ENCODE data around the gene GNB5. TPM values are rescaled to one million over a fixed set of nuclear protein-coding genes. Genes with fewer than 3 reads are reported as not detected.

Gene GNB5
- total and polyA plus RNA-seq, 2 of the 13 experiments (the other 11 are each of a cell fraction or from before 2014, with no cell fraction given) = 13.7 to 14.4 TPM

DNA sequence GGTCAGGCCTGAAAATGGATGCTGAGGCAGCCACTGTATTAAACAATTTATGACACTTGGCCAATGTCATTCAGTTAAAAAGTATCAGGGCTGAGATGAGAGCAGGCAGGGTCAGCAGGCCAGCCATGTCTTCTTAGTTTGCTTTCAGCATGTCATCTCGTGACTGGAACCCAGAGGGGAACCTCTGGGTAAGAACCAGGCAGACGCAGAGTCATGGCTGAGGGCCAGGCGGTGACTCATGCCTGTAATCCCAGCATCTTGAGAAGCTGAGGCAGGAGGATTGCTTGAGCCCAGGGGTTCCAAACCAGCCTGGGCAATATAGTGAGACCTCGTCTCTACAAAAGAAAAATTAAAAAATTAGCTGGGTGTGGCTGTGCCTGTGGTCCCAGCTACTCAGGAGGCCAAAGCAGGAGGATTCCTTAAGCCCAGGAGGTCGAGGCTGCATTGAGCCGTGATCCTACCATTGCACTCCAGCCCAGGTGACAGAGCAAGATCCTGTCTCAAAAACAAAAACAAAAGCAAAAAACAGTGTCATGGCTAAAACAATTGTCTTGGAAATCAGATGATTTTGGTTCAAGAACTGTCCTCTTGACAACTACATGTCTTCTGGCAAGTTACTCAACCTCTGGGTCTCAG lies 90.3 kb downstream of the GNB5 start (continued):
- peak; percentile 84 for TF ChIP-seq FOSL2 (CRISPR knock-in tag; IDR thresholded peaks at IDR 0.05)
- TF ChIP-seq, protein P1, sequence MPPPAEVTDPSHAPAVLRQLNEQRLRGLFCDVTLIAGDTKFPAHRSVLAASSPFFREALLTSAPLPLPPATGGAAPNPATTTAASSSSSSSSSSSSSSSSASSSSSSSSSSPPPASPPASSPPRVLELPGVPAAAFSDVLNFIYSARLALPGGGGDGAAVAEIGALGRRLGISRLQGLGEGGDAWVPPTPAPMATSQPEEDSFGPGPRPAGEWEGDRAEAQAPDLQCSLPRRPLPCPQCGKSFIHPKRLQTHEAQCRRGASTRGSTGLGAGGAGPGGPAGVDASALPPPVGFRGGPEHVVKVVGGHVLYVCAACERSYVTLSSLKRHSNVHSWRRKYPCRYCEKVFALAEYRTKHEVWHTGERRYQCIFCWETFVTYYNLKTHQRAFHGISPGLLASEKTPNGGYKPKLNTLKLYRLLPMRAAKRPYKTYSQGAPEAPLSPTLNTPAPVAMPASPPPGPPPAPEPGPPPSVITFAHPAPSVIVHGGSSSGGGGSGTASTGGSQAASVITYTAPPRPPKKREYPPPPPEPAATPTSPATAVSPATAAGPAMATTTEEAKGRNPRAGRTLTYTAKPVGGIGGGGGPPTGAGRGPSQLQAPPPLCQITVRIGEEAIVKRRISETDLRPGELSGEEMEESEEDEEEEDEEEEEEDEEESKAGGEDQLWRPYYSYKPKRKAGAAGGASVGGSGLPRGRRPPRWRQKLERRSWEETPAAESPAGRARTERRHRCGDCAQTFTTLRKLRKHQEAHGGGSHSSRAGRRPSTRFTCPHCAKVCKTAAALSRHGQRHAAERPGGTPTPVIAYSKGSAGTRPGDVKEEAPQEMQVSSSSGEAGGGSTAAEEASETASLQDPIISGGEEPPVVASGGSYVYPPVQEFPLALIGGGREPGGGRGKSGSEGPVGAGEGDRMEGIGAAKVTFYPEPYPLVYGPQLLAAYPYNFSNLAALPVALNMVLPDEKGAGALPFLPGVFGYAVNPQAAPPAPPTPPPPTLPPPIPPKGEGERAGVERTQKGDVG (CRISPR knock-in tag; IDR thresholded peaks at IDR 0.05; ENCODE audit: borderline replicate concordance) = no peak
- TF ChIP-seq SIN3B (IDR thresholded peaks at IDR 0.05; ENCODE audit: low read length) = no peak
- no peak for TF ChIP-seq MEIS2 (CRISPR knock-in tag; IDR thresholded peaks at IDR 0.05)
- TF ChIP-seq HMGA1 (CRISPR knock-in tag; conservative IDR thresholded peaks at IDR 0.05) = no peak
- TF ChIP-seq, protein P2, sequence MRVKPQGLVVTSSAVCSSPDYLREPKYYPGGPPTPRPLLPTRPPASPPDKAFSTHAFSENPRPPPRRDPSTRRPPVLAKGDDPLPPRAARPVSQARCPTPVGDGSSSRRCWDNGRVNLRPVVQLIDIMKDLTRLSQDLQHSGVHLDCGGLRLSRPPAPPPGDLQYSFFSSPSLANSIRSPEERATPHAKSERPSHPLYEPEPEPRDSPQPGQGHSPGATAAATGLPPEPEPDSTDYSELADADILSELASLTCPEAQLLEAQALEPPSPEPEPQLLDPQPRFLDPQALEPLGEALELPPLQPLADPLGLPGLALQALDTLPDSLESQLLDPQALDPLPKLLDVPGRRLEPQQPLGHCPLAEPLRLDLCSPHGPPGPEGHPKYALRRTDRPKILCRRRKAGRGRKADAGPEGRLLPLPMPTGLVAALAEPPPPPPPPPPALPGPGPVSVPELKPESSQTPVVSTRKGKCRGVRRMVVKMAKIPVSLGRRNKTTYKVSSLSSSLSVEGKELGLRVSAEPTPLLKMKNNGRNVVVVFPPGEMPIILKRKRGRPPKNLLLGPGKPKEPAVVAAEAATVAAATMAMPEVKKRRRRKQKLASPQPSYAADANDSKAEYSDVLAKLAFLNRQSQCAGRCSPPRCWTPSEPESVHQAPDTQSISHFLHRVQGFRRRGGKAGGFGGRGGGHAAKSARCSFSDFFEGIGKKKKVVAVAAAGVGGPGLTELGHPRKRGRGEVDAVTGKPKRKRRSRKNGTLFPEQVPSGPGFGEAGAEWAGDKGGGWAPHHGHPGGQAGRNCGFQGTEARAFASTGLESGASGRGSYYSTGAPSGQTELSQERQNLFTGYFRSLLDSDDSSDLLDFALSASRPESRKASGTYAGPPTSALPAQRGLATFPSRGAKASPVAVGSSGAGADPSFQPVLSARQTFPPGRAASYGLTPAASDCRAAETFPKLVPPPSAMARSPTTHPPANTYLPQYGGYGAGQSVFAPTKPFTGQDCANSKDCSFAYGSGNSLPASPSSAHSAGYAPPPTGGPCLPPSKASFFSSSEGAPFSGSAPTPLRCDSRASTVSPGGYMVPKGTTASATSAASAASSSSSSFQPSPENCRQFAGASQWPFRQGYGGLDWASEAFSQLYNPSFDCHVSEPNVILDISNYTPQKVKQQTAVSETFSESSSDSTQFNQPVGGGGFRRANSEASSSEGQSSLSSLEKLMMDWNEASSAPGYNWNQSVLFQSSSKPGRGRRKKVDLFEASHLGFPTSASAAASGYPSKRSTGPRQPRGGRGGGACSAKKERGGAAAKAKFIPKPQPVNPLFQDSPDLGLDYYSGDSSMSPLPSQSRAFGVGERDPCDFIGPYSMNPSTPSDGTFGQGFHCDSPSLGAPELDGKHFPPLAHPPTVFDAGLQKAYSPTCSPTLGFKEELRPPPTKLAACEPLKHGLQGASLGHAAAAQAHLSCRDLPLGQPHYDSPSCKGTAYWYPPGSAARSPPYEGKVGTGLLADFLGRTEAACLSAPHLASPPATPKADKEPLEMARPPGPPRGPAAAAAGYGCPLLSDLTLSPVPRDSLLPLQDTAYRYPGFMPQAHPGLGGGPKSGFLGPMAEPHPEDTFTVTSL (CRISPR knock-in tag; IDR thresholded peaks at IDR 0.05; ENCODE audit: borderline replicate concordance) = no peak
- TF ChIP-seq NCOA1 (CRISPR knock-in tag; IDR thresholded peaks at IDR 0.05) = no peak

All from HepG2 (cell line).